HG03354 (cell line): Measurements from ENCODE around the gene RREB1.
A peak's percentile ranks its signal among the peaks of the same experiment; 100 is the strongest.

Experiments used
- ATAC-seq: cut with Tn5 transposase; IDR thresholded peaks from one replicate; pipeline ENCODE4 v1.9.1; 2021; ENCODE audit warnings: mild to moderate bottlenecking; ENCODE audit not compliant: unreplicated experiment, poor library complexity, severe bottlenecking

RREB1 gene

GRCh38 chr6:7098993-7099392 is 8.8 kb upstream of the RREB1 start:
- no peak for ATAC-seq

GRCh38 chr6:7100072-7100752 is 7.5 kb upstream of the RREB1 start:
- ATAC-seq = peak; percentile 51

GRCh38 chr6:7100753-7101081 is 7.0 kb upstream of the RREB1 start:
- no peak for ATAC-seq

GRCh38 chr6:7101290-7101689 is 6.5 kb upstream of the RREB1 start:
- ATAC-seq = no peak

DNA sequence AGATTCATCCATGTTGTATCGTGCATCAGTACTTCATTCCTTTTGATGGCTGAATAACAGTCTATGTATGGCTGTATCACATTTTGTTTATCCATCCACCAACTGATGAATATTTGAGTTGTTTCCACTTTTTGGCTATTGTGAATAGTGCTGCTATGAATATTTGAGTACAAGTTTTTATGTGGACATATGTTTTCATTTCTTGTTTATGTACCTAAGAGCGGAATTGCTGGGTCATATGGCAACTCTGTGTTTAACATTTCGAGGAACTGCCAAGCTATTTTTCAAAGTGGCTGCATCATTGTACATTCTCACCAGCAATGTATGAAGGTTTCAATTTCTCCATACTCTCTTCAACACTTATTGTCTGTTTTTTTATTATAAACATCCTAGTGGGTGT is 3.0 kb upstream of the RREB1 start:
- no peak for ATAC-seq

DNA sequence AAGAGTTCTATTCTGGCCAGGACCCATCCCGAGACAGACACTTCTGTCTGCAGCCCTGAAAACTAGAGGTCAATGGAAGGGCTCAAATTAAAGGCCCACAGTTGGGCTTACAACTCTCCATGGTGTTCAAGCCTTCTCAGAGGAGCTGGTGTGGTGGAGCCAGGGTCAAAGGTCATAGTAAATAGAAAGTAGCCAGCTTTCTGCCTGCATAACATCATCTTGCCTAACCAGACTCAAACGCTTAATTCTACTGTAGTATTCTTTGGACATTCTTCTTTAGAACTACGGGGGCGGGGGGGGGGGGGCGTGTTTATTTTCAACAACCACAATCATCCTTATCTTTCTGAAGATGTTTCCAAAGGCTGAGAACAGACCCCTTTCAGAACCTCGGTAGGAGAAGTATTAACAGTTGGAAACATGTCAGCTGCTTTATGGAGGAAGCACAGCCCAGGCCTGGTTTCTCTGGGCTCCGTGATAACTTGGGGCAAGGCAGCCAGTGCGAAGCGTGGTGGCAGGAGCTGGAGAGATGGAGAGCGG is 1.5 kb upstream of the RREB1 start:
- no peak for ATAC-seq

GRCh38 chr6:7106752-7107577 is 796 bp upstream of the RREB1 start:
- peak; percentile 46 for ATAC-seq

- ATAC-seq = peak; percentile 24
These were observed 619 bp downstream of the RREB1 start for GRCh38 chr6:7108196-7108963.

- peak; percentile 12 for ATAC-seq
These were observed 1.4 kb downstream of the RREB1 start for GRCh38 chr6:7108964-7109836.

GRCh38 chr6:7110092-7110792 is 2.5 kb downstream of the RREB1 start:
- no peak for ATAC-seq

- ATAC-seq = no peak
These were observed 3.4 kb downstream of the RREB1 start for GRCh38 chr6:7111095-7111690.

GRCh38 chr6:7112171-7112570 is 4.4 kb downstream of the RREB1 start:
- ATAC-seq = no peak

- ATAC-seq = no peak
These were observed 5.1 kb downstream of the RREB1 start for GRCh38 chr6:7112741-7113313.

DNA sequence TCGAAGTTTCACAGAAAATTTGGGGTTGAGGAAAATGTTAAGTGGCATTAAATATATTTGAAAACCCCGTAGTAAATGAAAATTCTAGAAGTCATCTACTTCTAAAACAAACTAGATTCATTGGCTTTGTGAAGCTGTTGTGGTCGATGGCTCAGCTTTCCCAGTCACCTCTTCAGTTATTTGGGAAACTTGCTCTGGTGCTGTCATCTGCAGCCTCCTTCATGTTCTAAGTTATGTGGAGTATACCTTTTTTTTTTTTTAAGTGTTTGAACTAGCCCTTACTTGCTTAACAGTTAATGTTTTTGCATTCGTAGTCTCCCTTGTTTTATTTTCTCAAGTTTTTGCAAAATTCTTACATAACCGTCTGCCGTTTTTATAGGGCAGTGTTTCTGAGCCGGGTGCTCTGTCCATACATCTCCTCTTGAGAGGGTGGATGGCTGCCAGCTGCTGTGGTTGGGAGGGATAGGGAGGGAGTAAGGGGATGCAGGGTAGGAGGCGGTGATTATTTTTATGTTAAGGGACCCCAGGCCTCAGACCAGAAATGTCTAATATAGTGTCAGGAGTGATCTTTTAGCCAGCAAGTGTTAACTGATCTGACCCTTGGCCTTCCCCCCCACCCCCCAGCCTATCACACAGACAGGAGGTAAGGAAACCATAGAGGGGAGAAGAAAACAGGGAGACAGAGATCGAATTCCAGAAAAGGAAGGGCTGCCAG is 7.1 kb downstream of the RREB1 start:
- no peak for ATAC-seq

- ATAC-seq = no peak
These were observed 7.9 kb downstream of the RREB1 start for GRCh38 chr6:7115543-7116231.

GRCh38 chr6:7119272-7119801 is 11.6 kb downstream of the RREB1 start:
- ATAC-seq = no peak

DNA sequence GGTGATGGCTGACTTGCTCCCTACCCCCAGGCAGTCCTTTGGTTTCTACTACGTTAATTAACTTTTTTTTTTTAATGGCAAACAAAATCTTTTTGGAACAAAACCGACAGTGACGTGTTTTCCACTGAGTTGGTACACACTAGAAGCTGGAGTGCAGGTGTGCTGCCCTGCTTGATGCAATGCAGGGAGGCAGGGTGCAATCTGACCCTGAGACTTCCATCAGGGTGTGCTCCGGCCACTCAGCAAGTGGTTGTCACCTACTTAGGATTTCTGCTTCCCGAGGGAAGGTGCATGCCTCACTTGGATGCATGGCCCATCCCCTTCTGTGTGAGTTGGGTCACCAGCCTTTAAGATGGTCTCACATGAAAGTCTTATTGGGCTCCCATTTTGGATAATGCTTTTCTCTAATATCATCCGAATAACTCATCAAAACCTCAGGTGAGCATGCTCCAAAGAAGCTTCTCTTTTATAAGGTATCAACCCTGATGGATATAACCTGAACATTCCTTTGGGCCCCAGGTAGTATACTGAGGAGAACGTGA is 14.0 kb downstream of the RREB1 start:
- no peak for ATAC-seq
